Measurements from ENCODE around the gene UQCRC2. TPM values are rescaled to one million over a fixed set of nuclear protein-coding genes. Genes with fewer than 3 reads are reported as not detected.

Gene UQCRC2
- polyA plus RNA-seq, 1 donor from 2014 or later: 484 TPM

- Histone ChIP-seq H3F3A (ENCODE audit: insufficient read depth, low read length, poor library complexity, severe bottlenecking) (no peaks in the 10 kb centered on the region), H3K79me2 (replicated peaks; ENCODE audit: insufficient read depth, low read length) (no peaks in the 10 kb centered on the region), H4K20me1 (ENCODE audit: insufficient read depth) (no peaks in the 10 kb centered on the region), H3K9me2 (ENCODE audit: insufficient read depth, low read length) (no peaks in the 10 kb centered on the region), H3K9ac (ENCODE audit: low read length) (no peak overlapping the region), H3K27ac (ENCODE audit: low read length) (no peak overlapping the region), H2AFZ (ENCODE audit: low read depth, low read length) (no peak overlapping the region), H3K4me2 (ENCODE audit: low read length) (no peak overlapping the region), H3K9me3 (ENCODE audit: low read length) (no peaks in the 10 kb centered on the region), H3K27me3 (ENCODE audit: insufficient read depth, low read depth, low read length) (no peaks in the 10 kb centered on the region), H3K36me3 (ENCODE audit: insufficient read depth, low read length) (peaks cover 15% of the 10 kb centered on the region), H3K4me3 (ENCODE audit: low read length) (no peak overlapping the region)
- TF ChIP-seq POLR2AphosphoS5 (IDR thresholded peaks at IDR 0.05): no peak
Measured at GRCh38 chr16:21962475-21962874, 9.3 kb downstream of the UQCRC2 start.

- H4K20me1 ChIP-seq (ENCODE audit: insufficient read depth): no peaks in the 10 kb centered on the region
- no peak for TF ChIP-seq EZH2 (IDR thresholded peaks at IDR 0.05; ENCODE audit: borderline replicate concordance, insufficient read depth, low read length, poor library complexity, severe bottlenecking)
- TF ChIP-seq SMC3 (conservative IDR thresholded peaks at IDR 0.05; ENCODE audit: poor library complexity): no peak
- TF ChIP-seq MXI1 (conservative IDR thresholded peaks at IDR 0.05; ENCODE audit: poor library complexity, severe bottlenecking): no peak
- no peak for TF ChIP-seq RAD21 (conservative IDR thresholded peaks at IDR 0.05)
- TF ChIP-seq TAF1 (IDR thresholded peaks at IDR 0.05; ENCODE audit: low read depth): no peak
- TF ChIP-seq, protein P1, sequence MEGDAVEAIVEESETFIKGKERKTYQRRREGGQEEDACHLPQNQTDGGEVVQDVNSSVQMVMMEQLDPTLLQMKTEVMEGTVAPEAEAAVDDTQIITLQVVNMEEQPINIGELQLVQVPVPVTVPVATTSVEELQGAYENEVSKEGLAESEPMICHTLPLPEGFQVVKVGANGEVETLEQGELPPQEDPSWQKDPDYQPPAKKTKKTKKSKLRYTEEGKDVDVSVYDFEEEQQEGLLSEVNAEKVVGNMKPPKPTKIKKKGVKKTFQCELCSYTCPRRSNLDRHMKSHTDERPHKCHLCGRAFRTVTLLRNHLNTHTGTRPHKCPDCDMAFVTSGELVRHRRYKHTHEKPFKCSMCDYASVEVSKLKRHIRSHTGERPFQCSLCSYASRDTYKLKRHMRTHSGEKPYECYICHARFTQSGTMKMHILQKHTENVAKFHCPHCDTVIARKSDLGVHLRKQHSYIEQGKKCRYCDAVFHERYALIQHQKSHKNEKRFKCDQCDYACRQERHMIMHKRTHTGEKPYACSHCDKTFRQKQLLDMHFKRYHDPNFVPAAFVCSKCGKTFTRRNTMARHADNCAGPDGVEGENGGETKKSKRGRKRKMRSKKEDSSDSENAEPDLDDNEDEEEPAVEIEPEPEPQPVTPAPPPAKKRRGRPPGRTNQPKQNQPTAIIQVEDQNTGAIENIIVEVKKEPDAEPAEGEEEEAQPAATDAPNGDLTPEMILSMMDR (IDR thresholded peaks at IDR 0.05; ENCODE audit: poor library complexity, severe bottlenecking): no peak
- TF ChIP-seq POLR2AphosphoS5 (IDR thresholded peaks at IDR 0.05): no peak
- TF ChIP-seq, protein P2, sequence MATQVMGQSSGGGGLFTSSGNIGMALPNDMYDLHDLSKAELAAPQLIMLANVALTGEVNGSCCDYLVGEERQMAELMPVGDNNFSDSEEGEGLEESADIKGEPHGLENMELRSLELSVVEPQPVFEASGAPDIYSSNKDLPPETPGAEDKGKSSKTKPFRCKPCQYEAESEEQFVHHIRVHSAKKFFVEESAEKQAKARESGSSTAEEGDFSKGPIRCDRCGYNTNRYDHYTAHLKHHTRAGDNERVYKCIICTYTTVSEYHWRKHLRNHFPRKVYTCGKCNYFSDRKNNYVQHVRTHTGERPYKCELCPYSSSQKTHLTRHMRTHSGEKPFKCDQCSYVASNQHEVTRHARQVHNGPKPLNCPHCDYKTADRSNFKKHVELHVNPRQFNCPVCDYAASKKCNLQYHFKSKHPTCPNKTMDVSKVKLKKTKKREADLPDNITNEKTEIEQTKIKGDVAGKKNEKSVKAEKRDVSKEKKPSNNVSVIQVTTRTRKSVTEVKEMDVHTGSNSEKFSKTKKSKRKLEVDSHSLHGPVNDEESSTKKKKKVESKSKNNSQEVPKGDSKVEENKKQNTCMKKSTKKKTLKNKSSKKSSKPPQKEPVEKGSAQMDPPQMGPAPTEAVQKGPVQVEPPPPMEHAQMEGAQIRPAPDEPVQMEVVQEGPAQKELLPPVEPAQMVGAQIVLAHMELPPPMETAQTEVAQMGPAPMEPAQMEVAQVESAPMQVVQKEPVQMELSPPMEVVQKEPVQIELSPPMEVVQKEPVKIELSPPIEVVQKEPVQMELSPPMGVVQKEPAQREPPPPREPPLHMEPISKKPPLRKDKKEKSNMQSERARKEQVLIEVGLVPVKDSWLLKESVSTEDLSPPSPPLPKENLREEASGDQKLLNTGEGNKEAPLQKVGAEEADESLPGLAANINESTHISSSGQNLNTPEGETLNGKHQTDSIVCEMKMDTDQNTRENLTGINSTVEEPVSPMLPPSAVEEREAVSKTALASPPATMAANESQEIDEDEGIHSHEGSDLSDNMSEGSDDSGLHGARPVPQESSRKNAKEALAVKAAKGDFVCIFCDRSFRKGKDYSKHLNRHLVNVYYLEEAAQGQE (IDR thresholded peaks at IDR 0.05; ENCODE audit: borderline replicate concordance): no peak
- no peak for TF ChIP-seq EP300 (conservative IDR thresholded peaks at IDR 0.05; ENCODE audit: poor library complexity, severe bottlenecking)
- H3F3A ChIP-seq (ENCODE audit: insufficient read depth, low read length, poor library complexity, severe bottlenecking): no peaks in the 10 kb centered on the region
- H3K79me2 ChIP-seq (replicated peaks; ENCODE audit: insufficient read depth, low read length): no peaks in the 10 kb centered on the region
- peaks cover 11% of the 10 kb centered on the region for H3K36me3 ChIP-seq (ENCODE audit: insufficient read depth, low read length)
- no peak overlapping the region for H2AFZ ChIP-seq (ENCODE audit: low read depth, low read length)
- no peaks in the 10 kb centered on the region for H3K9me3 ChIP-seq (ENCODE audit: low read length)
- H3K4me3 ChIP-seq (ENCODE audit: low read length): no peak overlapping the region
- H3K9ac ChIP-seq (ENCODE audit: low read length): no peak overlapping the region
- H3K27ac ChIP-seq (ENCODE audit: low read length): no peak overlapping the region
- no peaks in the 10 kb centered on the region for H3K9me2 ChIP-seq (ENCODE audit: insufficient read depth, low read length)
- H3K4me2 ChIP-seq (ENCODE audit: low read length): no peak overlapping the region
- no peaks in the 10 kb centered on the region for H3K27me3 ChIP-seq (ENCODE audit: insufficient read depth, low read depth, low read length)
Measured at GRCh38 chr16:21963887-21964286, 10.7 kb downstream of the UQCRC2 start.

DNA sequence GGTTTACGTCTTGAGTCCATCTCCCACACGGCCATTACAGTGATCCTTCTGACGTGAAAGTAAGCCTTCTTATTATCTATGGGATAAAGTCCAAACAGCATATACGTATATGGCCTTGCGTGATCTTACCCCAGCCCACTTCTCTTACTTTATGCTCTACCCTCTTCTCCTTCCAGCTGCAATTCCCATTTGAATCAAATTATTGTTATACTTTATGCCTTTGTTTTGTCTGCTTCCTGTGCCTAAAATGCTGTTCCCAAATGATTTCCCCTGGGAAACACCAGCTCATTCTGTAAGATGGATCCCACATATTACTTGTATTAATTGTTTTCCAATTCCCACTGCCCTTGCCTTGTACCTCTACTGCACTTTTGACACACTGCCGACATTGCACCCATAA lies 11.2 kb downstream of the UQCRC2 start:
- no peaks in the 10 kb centered on the region for H3F3A ChIP-seq (ENCODE audit: insufficient read depth, low read length, poor library complexity, severe bottlenecking)
- H4K20me1 ChIP-seq (ENCODE audit: insufficient read depth): no peaks in the 10 kb centered on the region
- H3K27me3 ChIP-seq (ENCODE audit: insufficient read depth, low read depth, low read length): no peaks in the 10 kb centered on the region
- H3K9me2 ChIP-seq (ENCODE audit: insufficient read depth, low read length): no peaks in the 10 kb centered on the region
- no peak overlapping the region for H3K4me2 ChIP-seq (ENCODE audit: low read length)
- H3K36me3 ChIP-seq (ENCODE audit: insufficient read depth, low read length): peaks cover 11% of the 10 kb centered on the region
- H3K4me3 ChIP-seq (ENCODE audit: low read length): no peak overlapping the region
- no peak for TF ChIP-seq POLR2AphosphoS5 (IDR thresholded peaks at IDR 0.05)
- H3K79me2 ChIP-seq (replicated peaks; ENCODE audit: insufficient read depth, low read length): no peaks in the 10 kb centered on the region
- no peak overlapping the region for H3K27ac ChIP-seq (ENCODE audit: low read length)
- no peaks in the 10 kb centered on the region for H3K9me3 ChIP-seq (ENCODE audit: low read length)
- no peak overlapping the region for H3K9ac ChIP-seq (ENCODE audit: low read length)
- H2AFZ ChIP-seq (ENCODE audit: low read depth, low read length): no peak overlapping the region

Data from neural cell (in vitro differentiated cells).